Upper lobe of right lung (tissue), 1 donor: ENCODE results near the gene ZXDC. TPM values are rescaled to one million over a fixed set of nuclear protein-coding genes. Genes with fewer than 3 reads are reported as not detected.

ENCODE experiments used
- ATAC-seq: fragments of 200-7000 bp; cut with Tn5 transposase; one replicate; pipeline ENCODE4 v1.9.1; 2020; ENCODE audit warnings: mild to moderate bottlenecking, moderate library complexity
- DNase-seq: peaks from one replicate; pipeline ENCODE4 v3.0.0-alpha.2; 2020
- H3K27ac ChIP-seq: fragments of 200-600 bp; one replicate; pipeline ENCODE4 v1.8.0; 2022
- H3K27me3 ChIP-seq: fragments of 200-600 bp; one replicate; pipeline ENCODE4 v1.8.0; 2022; ENCODE audit warnings: mild to moderate bottlenecking
- H3K36me3 ChIP-seq: fragments of 200-600 bp; one replicate; pipeline ENCODE4 v1.8.0; 2022
- H3K4me1 ChIP-seq: fragments of 200-600 bp; one replicate; pipeline ENCODE4 v1.8.0; 2022
- H3K4me3 ChIP-seq: fragments of 200-600 bp; one replicate; pipeline ENCODE4 v1.8.0; 2022; ENCODE audit warnings: mild to moderate bottlenecking
- H3K9me3 ChIP-seq: fragments of 200-600 bp; one replicate; pipeline ENCODE4 v1.8.0; 2022
- intact Hi-C: fragments of 100-400 bp; cut with DNase I; formaldehyde crosslinking; loops from one replicate; pipeline ENCODE4 v1.11.0; 2022
- total RNA-seq: library from RNA; stranded (reverse); fragmentation: NEBNext Ultra II Directional; extraction: Animal tissue kit (Norgen Biotek cat#: 25700); gene quantifications from one replicate; pipeline ENCODE4 v1.2.1, GENCODE V29; 2021
- TF ChIP-seq, protein P1 (sequence below): fragments of 200-600 bp; IDR thresholded peaks from one replicate; pipeline ENCODE4 v1.8.0; 2022; ENCODE audit warnings: antibody characterized with exemption
- donor health status: DM: no; HTN: yes; CAD: no; lungs with severe emphysema.

The ZXDC gene
- total RNA-seq, 1 donor from 2014 or later, result 40.3 TPM

DNA sequence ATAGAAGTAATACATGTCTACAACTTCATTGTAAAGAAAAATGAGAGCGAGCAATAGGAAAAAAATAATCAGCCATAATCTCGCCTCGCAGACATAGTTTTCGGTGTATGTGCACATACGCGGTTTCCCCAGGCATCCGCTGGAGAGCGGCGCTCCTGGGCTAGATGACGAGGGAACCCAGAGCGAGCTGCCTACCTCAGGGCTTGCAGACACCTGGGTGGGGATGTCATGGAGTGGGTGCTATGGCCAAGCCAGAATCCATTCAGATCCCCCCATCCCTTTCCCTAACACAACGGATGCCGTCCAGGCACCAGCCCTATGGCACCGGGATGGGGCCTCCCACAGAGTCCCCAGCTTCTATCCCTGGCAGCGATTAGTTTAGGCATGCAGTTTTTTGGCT lies 85.5 kb downstream of the ZXDC start:
- peaks cover 12% of the 10 kb centered on the region for H3K27me3 ChIP-seq
- ATAC-seq (no peak), DNase-seq (no peak)
- no peak overlapping the region for H3K4me3 ChIP-seq
- intact Hi-C loops, result no loop called here
- TF ChIP-seq, protein P1, sequence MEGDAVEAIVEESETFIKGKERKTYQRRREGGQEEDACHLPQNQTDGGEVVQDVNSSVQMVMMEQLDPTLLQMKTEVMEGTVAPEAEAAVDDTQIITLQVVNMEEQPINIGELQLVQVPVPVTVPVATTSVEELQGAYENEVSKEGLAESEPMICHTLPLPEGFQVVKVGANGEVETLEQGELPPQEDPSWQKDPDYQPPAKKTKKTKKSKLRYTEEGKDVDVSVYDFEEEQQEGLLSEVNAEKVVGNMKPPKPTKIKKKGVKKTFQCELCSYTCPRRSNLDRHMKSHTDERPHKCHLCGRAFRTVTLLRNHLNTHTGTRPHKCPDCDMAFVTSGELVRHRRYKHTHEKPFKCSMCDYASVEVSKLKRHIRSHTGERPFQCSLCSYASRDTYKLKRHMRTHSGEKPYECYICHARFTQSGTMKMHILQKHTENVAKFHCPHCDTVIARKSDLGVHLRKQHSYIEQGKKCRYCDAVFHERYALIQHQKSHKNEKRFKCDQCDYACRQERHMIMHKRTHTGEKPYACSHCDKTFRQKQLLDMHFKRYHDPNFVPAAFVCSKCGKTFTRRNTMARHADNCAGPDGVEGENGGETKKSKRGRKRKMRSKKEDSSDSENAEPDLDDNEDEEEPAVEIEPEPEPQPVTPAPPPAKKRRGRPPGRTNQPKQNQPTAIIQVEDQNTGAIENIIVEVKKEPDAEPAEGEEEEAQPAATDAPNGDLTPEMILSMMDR, result no peak
- H3K9me3 ChIP-seq, result no peaks in the 10 kb centered on the region
- no peaks in the 10 kb centered on the region for H3K36me3 ChIP-seq
- H3K4me1 ChIP-seq, result peaks cover 6% of the 10 kb centered on the region
- no peak overlapping the region for H3K27ac ChIP-seq

DNA sequence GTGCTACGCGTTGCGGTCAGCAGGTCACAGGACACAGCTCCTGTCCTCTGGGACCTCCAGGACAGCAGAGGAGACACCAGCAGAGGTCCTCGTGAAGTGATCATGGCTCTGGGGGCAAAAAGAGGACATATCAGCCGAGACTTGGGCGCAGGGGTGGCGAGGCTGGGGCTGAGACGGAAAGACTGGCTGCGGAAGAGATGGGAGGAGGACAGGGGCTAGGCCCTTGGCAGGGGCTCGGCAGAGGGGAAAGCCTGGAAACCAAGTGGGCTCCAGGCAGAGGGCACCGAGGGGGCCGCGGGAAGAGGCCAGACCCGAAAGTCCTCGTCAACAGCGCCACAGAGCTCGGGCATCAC lies 85.9 kb downstream of the ZXDC start:
- H3K4me3 ChIP-seq, result no peak overlapping the region
- TF ChIP-seq, protein P1, result no peak
- ATAC-seq (no peak), DNase-seq (no peak)
- no peaks in the 10 kb centered on the region for H3K36me3 ChIP-seq
- no peaks in the 10 kb centered on the region for H3K9me3 ChIP-seq
- no peak overlapping the region for H3K27ac ChIP-seq
- peaks cover 8% of the 10 kb centered on the region for H3K27me3 ChIP-seq
- intact Hi-C loops, result loop anchor here (5.0 kb wide), 1 partner anchor 127 kb away; no protein-coding TSS in a partner anchor
- H3K4me1 ChIP-seq, result peaks cover 6% of the 10 kb centered on the region

DNA sequence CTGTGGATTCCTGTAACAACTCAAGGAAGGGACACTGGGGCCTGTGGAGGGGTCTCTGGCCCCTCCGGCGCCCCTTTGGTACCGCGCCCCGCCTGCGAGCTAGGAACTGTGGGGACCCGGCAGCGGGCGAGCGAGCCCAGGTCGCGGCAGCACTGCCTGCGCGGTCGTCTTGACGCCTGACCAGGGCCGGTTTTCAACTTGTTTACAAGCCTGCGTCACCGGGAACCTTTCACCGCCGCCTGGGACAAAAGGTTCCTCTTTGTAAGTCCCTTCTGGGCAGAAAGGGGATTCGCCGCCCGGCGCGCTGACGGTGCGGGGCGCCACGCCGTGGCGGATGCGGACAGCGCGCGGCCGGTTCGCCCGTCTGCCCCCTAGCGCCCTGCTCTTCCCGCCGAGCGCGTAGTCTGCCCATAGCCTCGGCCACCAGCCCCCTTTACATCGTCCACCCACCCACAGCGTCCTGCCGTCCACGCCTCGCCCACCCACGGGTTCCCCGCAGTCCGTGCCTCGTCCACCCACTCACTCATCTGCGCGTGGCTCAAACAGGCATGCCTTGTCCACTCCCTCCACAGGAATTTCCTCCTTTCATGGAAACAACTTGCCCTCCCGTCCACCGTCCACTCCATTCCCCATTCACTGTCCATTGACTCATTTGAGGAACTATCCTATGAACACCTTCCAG lies 86.4 kb downstream of the ZXDC start:
- DNase-seq (peak; percentile 96), ATAC-seq (peak; percentile 99)
- Histone ChIP-seq H3K36me3 (no peaks in the 10 kb centered on the region), H3K27ac (peak overlapping the region; percentile 87), H3K27me3 (peaks cover 2% of the 10 kb centered on the region), H3K9me3 (no peaks in the 10 kb centered on the region), H3K4me3 (peak overlapping the region; percentile 45), H3K4me1 (peaks cover 6% of the 10 kb centered on the region)
- TF ChIP-seq, protein P1, result peak; percentile 91
- intact Hi-C loops, result loop anchor here (5.0 kb wide), 1 partner anchor 127 kb away; no protein-coding TSS in a partner anchor

Other genes with a start within 250 kb of the ZXDC start
- 44.6 TPM for gene KLF15, start 118.5 kb downstream of the ZXDC start, total RNA-seq
- gene CFAP100, start 81.0 kb downstream of the ZXDC start, total RNA-seq, result not detected
- gene UROC1, start 41.9 kb upstream of the ZXDC start, total RNA-seq, result not detected
- gene CHST13, start 48.3 kb upstream of the ZXDC start, total RNA-seq, result 0.64 TPM
- not detected for gene C3orf22, start 83.0 kb upstream of the ZXDC start, total RNA-seq
- gene TXNRD3, start 179.2 kb upstream of the ZXDC start, total RNA-seq, result 10.3 TPM
- 17.1 TPM for gene CHCHD6, start 228.3 kb upstream of the ZXDC start, total RNA-seq